Measurements from ENCODE around the gene PWWP3B.
"Not testable (repeated sequence)": the region's sequence is repeated elsewhere in the genome, so short reads cannot be mapped to it uniquely, and the experiment has no call there.

PWWP3B gene

DNA sequence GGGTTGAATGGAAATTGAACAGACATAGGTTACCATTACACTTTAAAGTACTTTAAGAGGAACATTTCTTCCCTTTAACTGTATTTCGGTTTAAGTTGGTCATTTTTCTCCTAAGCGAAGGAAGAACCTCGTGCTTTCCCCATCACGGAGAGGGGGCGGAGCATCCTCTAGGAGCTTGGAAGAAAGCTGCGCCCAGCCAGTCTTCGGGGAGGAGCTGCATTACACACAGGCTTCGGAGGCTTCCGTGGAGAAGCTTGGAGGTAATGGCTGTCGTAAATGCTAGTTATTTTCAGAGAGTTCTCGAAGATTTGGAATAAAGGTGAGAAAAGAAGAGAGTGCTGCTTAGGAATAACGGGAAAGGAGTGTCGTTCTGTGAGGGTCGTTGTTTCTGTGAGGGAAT, at the start of gene PWWP3B:
Gene PWWP3B (plus strand): TSS at position 199 of the 400 bp plus-strand sequence. CDS start 37,128 bp downstream, outside the sequence.
- TF ChIP-seq POLR2A (IDR thresholded peaks at IDR 0.05; ENCODE audit: low read length), result no peak
- no peak for TF ChIP-seq GATA1 (IDR thresholded peaks at IDR 0.05; ENCODE audit: low read depth, low read length)
- DNase-seq, result no peak

GRCh38 chrX:106139048-106139447, 29.1 kb upstream of the PWWP3B start:
- TF ChIP-seq POLR2A (IDR thresholded peaks at IDR 0.05; ENCODE audit: low read length) (no peak), GATA1 (IDR thresholded peaks at IDR 0.05; ENCODE audit: low read depth, low read length) (no peak)
- DNase-seq, result no peak

DNA sequence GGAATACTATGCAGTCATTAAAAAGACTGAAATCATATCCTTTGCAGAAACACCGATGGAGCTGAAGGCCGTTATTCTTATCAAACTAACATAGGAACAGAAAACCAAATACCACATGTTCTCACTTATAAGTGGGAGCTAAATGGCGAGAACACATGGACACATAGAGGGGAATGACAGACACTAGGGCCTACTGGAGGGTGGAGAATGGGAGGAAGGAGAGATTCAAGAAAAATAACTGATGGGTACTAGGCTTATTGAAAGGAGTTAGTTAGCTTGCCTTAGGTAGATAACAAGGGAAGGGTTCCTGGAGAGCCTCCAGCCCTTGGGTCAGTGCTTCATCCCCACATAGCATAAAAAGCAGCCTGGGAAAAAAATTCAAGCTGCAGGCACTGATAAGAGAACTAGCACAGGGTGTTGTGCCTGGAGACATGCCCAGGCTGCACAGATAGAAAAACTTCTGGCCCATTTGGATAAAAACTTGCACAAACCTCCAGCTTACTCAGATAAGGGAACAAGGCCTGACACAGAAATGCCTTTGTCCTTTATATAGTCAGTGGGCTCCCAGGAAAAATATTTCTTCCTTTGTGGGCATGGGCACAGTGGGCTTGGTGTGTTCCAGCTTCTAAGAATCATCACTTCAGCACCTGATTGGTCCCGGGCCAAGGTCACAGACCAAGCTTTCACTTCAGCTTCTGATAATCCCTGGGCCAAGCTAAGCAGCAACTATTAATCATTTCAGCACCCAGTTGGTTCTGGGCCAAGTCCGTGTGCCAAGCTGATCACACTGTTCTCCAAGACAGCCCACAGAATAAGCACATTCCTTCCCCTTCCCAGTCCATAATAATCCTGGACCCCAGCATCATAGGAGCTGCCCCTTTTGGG, 23.1 kb upstream of the PWWP3B start:
- no peak for TF ChIP-seq GATA1 (IDR thresholded peaks at IDR 0.05; ENCODE audit: low read depth, low read length)
- no peak for TF ChIP-seq POLR2A (IDR thresholded peaks at IDR 0.05; ENCODE audit: low read length)
- DNase-seq, result peak; percentile 8 to 28

GRCh38 chrX:106150701-106151100, 17.4 kb upstream of the PWWP3B start:
- TF ChIP-seq POLR2A (IDR thresholded peaks at IDR 0.05; ENCODE audit: low read length), result no peak
- TF ChIP-seq GATA1 (IDR thresholded peaks at IDR 0.05; ENCODE audit: low read depth, low read length), result no peak
- DNase-seq, result no peak

GRCh38 chrX:106159861-106160282, 8.2 kb upstream of the PWWP3B start:
- TF ChIP-seq POLR2A (IDR thresholded peaks at IDR 0.05; ENCODE audit: low read length) (no peak), GATA1 (IDR thresholded peaks at IDR 0.05; ENCODE audit: low read depth, low read length) (no peak)
- DNase-seq, result no peak

GRCh38 chrX:106170318-106170717, 2.2 kb downstream of the PWWP3B start:
- no peak for DNase-seq
- TF ChIP-seq POLR2A (IDR thresholded peaks at IDR 0.05; ENCODE audit: low read length) (no peak), GATA1 (IDR thresholded peaks at IDR 0.05; ENCODE audit: low read depth, low read length) (no peak)

GRCh38 chrX:106171293-106171820, 3.3 kb downstream of the PWWP3B start:
- TF ChIP-seq GATA1 (IDR thresholded peaks at IDR 0.05; ENCODE audit: low read depth, low read length) (no peak), POLR2A (IDR thresholded peaks at IDR 0.05; ENCODE audit: low read length) (no peak)
- no peak for DNase-seq

- DNase-seq, result no peak
- no peak for TF ChIP-seq GATA1 (IDR thresholded peaks at IDR 0.05; ENCODE audit: low read depth, low read length)
- TF ChIP-seq POLR2A (IDR thresholded peaks at IDR 0.05; ENCODE audit: low read length), result no peak
Measured at GRCh38 chrX:106177106-106177981, 9.2 kb downstream of the PWWP3B start.

- no peak for TF ChIP-seq GATA1 (IDR thresholded peaks at IDR 0.05; ENCODE audit: low read depth, low read length)
- TF ChIP-seq POLR2A (IDR thresholded peaks at IDR 0.05; ENCODE audit: low read length), result no peak
Measured at GRCh38 chrX:106177982-106178321, 9.8 kb downstream of the PWWP3B start.

DNA sequence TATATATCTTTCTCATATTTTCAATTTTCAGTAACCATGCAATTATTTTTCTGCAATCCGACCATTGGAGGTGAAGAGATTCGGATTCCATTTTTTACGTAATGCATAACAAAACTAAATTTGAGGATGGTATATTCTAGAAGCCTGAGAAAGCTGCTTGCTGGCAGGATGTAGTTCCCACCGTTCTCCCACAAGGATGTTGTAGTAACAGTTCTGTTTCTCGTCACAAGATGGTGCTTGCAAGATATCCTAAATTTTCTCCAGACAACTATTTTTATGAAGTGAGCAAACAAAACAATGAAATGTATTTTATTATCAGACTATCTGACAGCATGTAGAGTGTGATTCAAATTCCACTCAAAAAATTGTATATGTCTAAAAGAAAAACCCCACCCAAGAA, 10.7 kb downstream of the PWWP3B start:
- TF ChIP-seq GATA1 (IDR thresholded peaks at IDR 0.05; ENCODE audit: low read depth, low read length) (no peak), POLR2A (IDR thresholded peaks at IDR 0.05; ENCODE audit: low read length) (no peak)
- DNase-seq, result no peak

More at GRCh38 chrX:106177982-106178321, 9.8 kb downstream of the PWWP3B start:
- no peak for DNase-seq

GRCh38 chrX:106183685-106184084, 15.6 kb downstream of the PWWP3B start:
- not testable (repeated sequence) for DNase-seq

- TF ChIP-seq POLR2A (IDR thresholded peaks at IDR 0.05; ENCODE audit: low read length) (no peak), GATA1 (IDR thresholded peaks at IDR 0.05; ENCODE audit: low read depth, low read length) (no peak)
- DNase-seq, result no peak
Measured at GRCh38 chrX:106201502-106202178, 33.5 kb downstream of the PWWP3B start.

DNA sequence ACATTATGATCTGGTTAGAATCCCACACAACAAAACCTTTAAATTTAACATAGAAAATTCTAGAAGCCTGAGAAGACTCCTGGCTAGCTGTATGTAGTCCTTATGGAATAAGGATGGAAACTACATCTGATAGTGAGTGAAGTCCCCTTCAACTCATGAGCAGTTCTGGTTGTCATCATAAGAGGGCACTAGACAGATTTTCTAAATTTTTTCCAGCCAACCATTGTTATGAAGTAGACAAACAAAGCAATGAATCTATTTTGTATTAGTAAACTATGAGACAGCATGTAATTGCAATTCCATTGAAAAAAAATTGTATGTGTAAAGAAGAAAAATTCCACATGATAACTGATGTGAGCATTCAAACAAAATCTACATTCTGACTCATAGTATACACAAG, 35.2 kb downstream of the PWWP3B start:
- TF ChIP-seq GATA1 (IDR thresholded peaks at IDR 0.05; ENCODE audit: low read depth, low read length), result no peak
- TF ChIP-seq POLR2A (IDR thresholded peaks at IDR 0.05; ENCODE audit: low read length), result no peak
- no peak for DNase-seq

- DNase-seq, result no peak
- TF ChIP-seq GATA1 (IDR thresholded peaks at IDR 0.05; ENCODE audit: low read depth, low read length) (no peak), POLR2A (IDR thresholded peaks at IDR 0.05; ENCODE audit: low read length) (no peak)
Measured at GRCh38 chrX:106208154-106208553, 40.0 kb downstream of the PWWP3B start.
